IMR-90 (cell line): Measurements from ENCODE around the gene ALPP. TPM values are rescaled to one million over a fixed set of nuclear protein-coding genes. Genes with fewer than 3 reads are reported as not detected.

Experiments used
- ATAC-seq: fragments of 200-7000 bp; cut with Tn5 transposase; 2 replicates; pipeline ENCODE4 v1.9.1; 2020; ENCODE audit warnings: low read depth, mild to moderate bottlenecking, moderate library complexity
- BruUV-seq: library from RNA; stranded (reverse); fragments of 400-500 nt; replicated peaks from 2 replicates; lab custom pipeline; 2021; lab: Mats Ljungman, UMichigan
- CTCF ChIA-PET: fragments of 300-600 bp; formaldehyde crosslinking; extraction: SDS; loops from one replicate; lab custom pipeline; 2021; ENCODE audit warnings: antibody characterized with exemption; lab: Yijun Ruan, JAX
- POLR2A ChIA-PET: fragments of 300-600 bp; sonication (Branson Sonifier 250); formaldehyde crosslinking; loops from one replicate; lab custom pipeline; 2022; ENCODE audit warnings: antibody characterized with exemption; ENCODE audit not compliant: unreplicated experiment; lab: Charles Lee
- DNase-seq: peaks from one replicate; pipeline ENCODE4 v3.0.0; 2013
- H2AFZ ChIP-seq: replicated peaks from 2 replicates; pipeline ENCODE3; 2013; ENCODE audit warnings: low read length, mild to moderate bottlenecking; ENCODE audit not compliant: poor library complexity
- H2AK5ac ChIP-seq: 2 replicates; pipeline ENCODE4 v1.6.1; 2013; ENCODE audit warnings: low read depth, low read length, inconsistent platforms
- H2AK9ac ChIP-seq: replicated peaks from 2 replicates; pipeline ENCODE3; 2013; ENCODE audit warnings: mild to moderate bottlenecking, low read depth, low read length, moderate library complexity; ENCODE audit not compliant: poor library complexity
- H2BK120ac ChIP-seq: 2 replicates; pipeline ENCODE4 v1.6.1; 2013; ENCODE audit warnings: low read depth, low read length, inconsistent platforms
- H2BK15ac ChIP-seq: 3 replicates; pipeline ENCODE4 v1.6.1; 2013; ENCODE audit warnings: low read depth, low read length, inconsistent platforms
- H2BK20ac ChIP-seq: 2 replicates; pipeline ENCODE4 v1.6.1; 2013; ENCODE audit warnings: low read depth, mild to moderate bottlenecking, inconsistent platforms, low read length, moderate library complexity
- H2BK5ac ChIP-seq: 2 replicates; pipeline ENCODE4 v1.6.1; 2013; ENCODE audit warnings: mild to moderate bottlenecking, low read depth, low read length, inconsistent platforms; ENCODE audit not compliant: poor library complexity, severe bottlenecking
- H3K14ac ChIP-seq: replicated peaks from 2 replicates; pipeline ENCODE4 v1.6.1; 2013; ENCODE audit warnings: low read depth, low read length, inconsistent platforms
- H3K18ac ChIP-seq: 2 replicates; pipeline ENCODE4 v1.6.1; 2013; ENCODE audit warnings: low read depth, low read length, control low read depth
- H3K23ac ChIP-seq: 2 replicates; pipeline ENCODE4 v1.6.1; 2013; ENCODE audit warnings: low read depth, low read length, inconsistent platforms
- H3K27ac ChIP-seq: 2 replicates; pipeline ENCODE4 v1.5.1; 2013; ENCODE audit warnings: mild to moderate bottlenecking, control low read depth, low read length; ENCODE audit not compliant: insufficient read depth
- H3K27me3 ChIP-seq: 2 replicates; pipeline ENCODE4 v1.6.1; 2013; ENCODE audit warnings: low read length; ENCODE audit not compliant: control insufficient read depth, insufficient read depth
- H3K36me3 ChIP-seq: 2 replicates; pipeline ENCODE4 v1.6.1; 2013; ENCODE audit warnings: low read length, mixed read lengths; ENCODE audit not compliant: control insufficient read depth, insufficient read depth
- H3K4ac ChIP-seq: 2 replicates; pipeline ENCODE4 v1.6.1; 2013; ENCODE audit warnings: low read depth, low read length, inconsistent platforms
- H3K4me1 ChIP-seq: 2 replicates; pipeline ENCODE4 v1.6.1; 2013; ENCODE audit warnings: low read length, mixed read lengths; ENCODE audit not compliant: control insufficient read depth, insufficient read depth
- H3K4me2 ChIP-seq: 2 replicates; pipeline ENCODE4 v1.6.1; 2013; ENCODE audit warnings: low read depth, mild to moderate bottlenecking, control low read depth, low read length, moderate library complexity
- H3K4me3 ChIP-seq: 2 replicates; pipeline ENCODE4 v1.5.1; 2013; ENCODE audit warnings: low read depth, mild to moderate bottlenecking, control low read depth, low read length, moderate library complexity; ENCODE audit not compliant: insufficient read depth
- H3K56ac ChIP-seq: 2 replicates; pipeline ENCODE4 v1.6.1; 2013; ENCODE audit warnings: low read length, inconsistent platforms; ENCODE audit not compliant: insufficient read depth; ENCODE audit errors: extremely low read depth
- H3K79me1 ChIP-seq, 2 experiments: 2 replicates each; pipeline ENCODE4 v1.6.1; 2013; ENCODE audit warnings: low read length in 2 of 2, inconsistent platforms in 1 of 2, low read depth in 1 of 2
- H3K9ac ChIP-seq: 2 replicates; pipeline ENCODE4 v1.6.1; 2013; ENCODE audit warnings: low read depth, low read length, control low read depth
- H3K9me1 ChIP-seq: 2 replicates; pipeline ENCODE4 v1.6.1; 2013; ENCODE audit warnings: low read length, inconsistent platforms; ENCODE audit not compliant: insufficient read depth
- H3K9me3 ChIP-seq: 2 replicates; pipeline ENCODE4 v1.6.1; 2013; ENCODE audit warnings: low read length; ENCODE audit not compliant: control insufficient read depth, insufficient read depth
- H4K20me1 ChIP-seq: 2 replicates; pipeline ENCODE4 v1.6.1; 2013; ENCODE audit warnings: low read length, inconsistent platforms; ENCODE audit not compliant: insufficient read depth
- H4K5ac ChIP-seq: 2 replicates; pipeline ENCODE4 v1.6.1; 2013; ENCODE audit warnings: mild to moderate bottlenecking, low read depth, low read length, control low read depth
- H4K8ac ChIP-seq, 2 experiments: 2 replicates each; pipeline ENCODE4 v1.6.1; 2013; ENCODE audit warnings: low read depth in 2 of 2, low read length in 2 of 2, control low read depth in 1 of 2, inconsistent platforms in 1 of 2
- H4K91ac ChIP-seq: 2 replicates; pipeline ENCODE4 v1.6.1; 2013; ENCODE audit warnings: low read depth, low read length, inconsistent platforms; ENCODE audit not compliant: insufficient read depth
- BHLHE40 ChIP-seq: fragments of 150-350 bp; IDR thresholded peaks from 2 replicates; pipeline ENCODE4 v1.6.1; 2016; ENCODE audit warnings: mild to moderate bottlenecking, low read depth, low read length
- FOS ChIP-seq: fragments of 150-350 bp; IDR thresholded peaks from 2 replicates; pipeline ENCODE4 v1.6.1; 2016; ENCODE audit warnings: low read depth, low read length
- MAFK ChIP-seq: IDR thresholded peaks from 2 replicates; pipeline ENCODE4 v1.6.1; 2012; ENCODE audit warnings: low read depth, low read length, improper control_type of control experiment
- MAZ ChIP-seq: IDR thresholded peaks from 2 replicates; pipeline ENCODE4 v1.6.1; 2012; ENCODE audit warnings: low read depth, mild to moderate bottlenecking, low read length, improper control_type of control experiment, moderate library complexity, borderline replicate concordance
- MXI1 ChIP-seq: IDR thresholded peaks from 2 replicates; pipeline ENCODE4 v1.6.1; 2012; ENCODE audit warnings: low read depth, mild to moderate bottlenecking, low read length, moderate library complexity, borderline replicate concordance
- NFE2L2 ChIP-seq: fragments of 150-350 bp; IDR thresholded peaks from 2 replicates; pipeline ENCODE4 v1.6.1; 2016; ENCODE audit warnings: low read depth, mild to moderate bottlenecking, low read length
- POLR2A ChIP-seq: IDR thresholded peaks from 2 replicates; pipeline ENCODE4 v1.6.1; 2012; ENCODE audit warnings: mild to moderate bottlenecking, low read depth, low read length
- RFX5 ChIP-seq: IDR thresholded peaks from 2 replicates; pipeline ENCODE4 v1.8.0; 2012; ENCODE audit warnings: low read depth, mild to moderate bottlenecking, low read length, moderate library complexity
- WGBS, 2 experiments: methylation state at CpG; one replicate each; pipeline versions ENCODE4 v1.1.5 to v1.1.7; 2013; ENCODE audit warnings: missing lambda C conversion rate in 2 of 2; ENCODE audit not compliant: insufficient read length in 1 of 2; ENCODE audit errors: extremely low coverage in 2 of 2; 5-methylcytosine and 5-hydroxymethylcytosine counted together
- dilution Hi-C: fragments of 300-500 bp; cut with HindIII; formaldehyde crosslinking; loops from one replicate; pipeline ENCODE4 v1.14.3; 2018; ENCODE audit warnings: low sequenced_read_pairs; ENCODE audit not compliant: unreplicated experiment
- in situ Hi-C: fragments of 300-500 bp; cut with MboI; formaldehyde crosslinking; loops from 3 replicates; pipeline ENCODE4 v1.14.3; 2019; ENCODE audit warnings: low sequenced_read_pairs, inconsistent platforms, mixed read lengths
- intact Hi-C: fragments of 100-400 bp; cut with micrococcal nuclease; formaldehyde crosslinking; loops from 2 replicates; pipeline ENCODE4 v1.10.0; 2022
- polyA plus RNA-seq, 3 experiments: library from polyadenylated mRNA; depleted of rRNA; stranded (reverse); fragments of >200 nt; gene quantifications; 2 replicates each; pipeline ENCODE4 v1.2.3, GENCODE V29; 2012; ENCODE audit warnings: low replicate concordance in 1 of 3
- total RNA-seq: library from RNA; depleted of rRNA; stranded (reverse); fragments of >200 nt; gene quantifications from 2 replicates; pipeline ENCODE4 v1.2.3, GENCODE V29; 2012

The ALPP gene
- total and polyA plus RNA-seq, 2 of the 4 experiments (the other 2 are of a cell fraction), result not detected

DNA sequence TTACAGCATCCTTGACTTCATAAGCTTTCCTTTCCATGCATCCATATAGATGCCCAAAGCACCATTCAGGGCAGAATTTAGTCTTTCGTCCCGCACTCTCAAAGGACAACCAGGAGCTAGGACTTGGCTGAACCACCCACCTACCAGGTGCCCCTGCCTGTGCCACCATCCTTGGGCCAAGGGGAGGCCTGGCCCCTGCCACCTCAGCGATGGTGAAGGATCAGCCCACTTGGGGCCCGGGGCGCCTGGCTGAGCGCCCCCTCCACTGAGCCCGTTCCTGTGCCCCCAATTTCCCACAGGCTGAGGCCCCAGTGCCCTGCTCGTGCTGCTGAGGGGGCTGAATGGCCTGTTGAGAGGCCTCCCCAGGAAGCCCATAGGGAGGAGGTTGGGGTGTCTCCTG lies 33.3 kb upstream of the ALPP start:
- Histone ChIP-seq H4K5ac (no peak overlapping the region), H2AFZ (no peak overlapping the region), H3K9ac (no peak overlapping the region), H4K8ac (no peak overlapping the region), H3K4me2 (no peak overlapping the region), H3K14ac (no peak overlapping the region), H3K27ac (no peak overlapping the region), H2AK9ac (no peak overlapping the region), H3K4me3 (no peak overlapping the region), H2BK15ac (no peak overlapping the region), H3K4ac (no peak overlapping the region), H3K27me3 (peaks cover 9% of the 10 kb centered on the region), H2BK5ac (no peak overlapping the region), H3K18ac (no peak overlapping the region), H4K20me1 (no peaks in the 10 kb centered on the region), H3K4me1 (no peaks in the 10 kb centered on the region), H2AK5ac (no peak overlapping the region), H3K23ac (no peak overlapping the region), H2BK20ac (no peak overlapping the region), H3K79me1 (no peaks in the 10 kb centered on the region), H4K91ac (no peak overlapping the region), H3K36me3 (no peaks in the 10 kb centered on the region), H3K9me1 (no peaks in the 10 kb centered on the region), H3K56ac (no peak overlapping the region), H3K9me3 (no peaks in the 10 kb centered on the region), H2BK120ac (no peak overlapping the region)
- DNase-seq (no peak), ATAC-seq (no peak)
- dilution Hi-C loops (no loop called here), in situ Hi-C loops (no loop called here), intact Hi-C loops (loop anchor here (5.0 kb wide), 1 partner anchor 42 kb away; no protein-coding TSS in a partner anchor)
- CTCF ChIA-PET, result interaction anchor here (0.6 kb wide), 1 partner anchor 85 kb away, joined by 4 read pairs; no protein-coding TSS in a partner anchor
- POLR2A ChIA-PET, result no interaction called here
- BruUV-seq, result no TSS peak
- no peak for TF ChIP-seq NFE2L2
- TF ChIP-seq MAFK, result no peak
- no peak for TF ChIP-seq POLR2A
- TF ChIP-seq MAZ, result no peak
- no peak for TF ChIP-seq RFX5
- no peak for TF ChIP-seq BHLHE40
- no peak for TF ChIP-seq MXI1
- TF ChIP-seq FOS, result no peak
- 100% methylated on average over 1 of the region's 8 CpGs; no CpG with 5 or more reads in 1 of the 2 experiments for WGBS, 2 experiments
